Right atrium auricular region (tissue), 2 donors: ENCODE data around the gene PDE4D. TPM values are rescaled to one million over a fixed set of nuclear protein-coding genes. Genes with fewer than 3 reads are reported as not detected.

Experiments used
- DNase-seq: peaks from one replicate; pipeline ENCODE4 v3.0.0-alpha.2; 2019; ENCODE audit warnings: low spot score
- H3K27ac ChIP-seq, 2 donors: fragments of 200-600 bp; sonication (generic); 1 replicate in 1 of 2; 2 replicates in 1 of 2; pipeline ENCODE4 v1.5.1; 2016 to 2019
- H3K27me3 ChIP-seq, 2 donors: fragments of 200-600 bp; sonication (generic); one replicate each; pipeline versions ENCODE4 v1.5.1 to v1.6.0; 2017 to 2019
- H3K36me3 ChIP-seq: fragments of 200-600 bp; sonication (generic); one replicate; pipeline ENCODE4 v1.5.1; 2016
- H3K4me1 ChIP-seq, 2 donors: fragments of 200-600 bp; sonication (generic); one replicate each; pipeline versions ENCODE4 v1.5.1 to v1.6.0; 2017 to 2019
- H3K4me3 ChIP-seq, 2 donors: fragments of 200-600 bp; sonication (generic); 1 replicate in 1 of 2; 2 replicates in 1 of 2; pipeline ENCODE4 v1.5.1; 2017 to 2019; ENCODE audit warnings: mild to moderate bottlenecking in 1 of 2, moderate library complexity in 1 of 2
- H3K9me3 ChIP-seq, 2 donors: fragments of 200-600 bp; sonication (generic); one replicate each; pipeline ENCODE4 v1.5.1; 2019
- total RNA-seq, 2 donors: library from RNA; depleted of rRNA; stranded (reverse); fragments of >200 nt; gene quantifications; one replicate each; pipeline ENCODE4 v1.1.0, GENCODE V29; 2016
- TF ChIP-seq, protein P1 (sequence below), 2 donors: fragments of 200-600 bp; sonication (generic); IDR thresholded peaks; one replicate each; pipeline ENCODE4 v1.5.1; 2019; ENCODE audit warnings: antibody characterized with exemption in 2 of 2

PDE4D gene
- total RNA-seq, 2 donors from 2014 or later: 43.3 to 44.0 TPM

DNA sequence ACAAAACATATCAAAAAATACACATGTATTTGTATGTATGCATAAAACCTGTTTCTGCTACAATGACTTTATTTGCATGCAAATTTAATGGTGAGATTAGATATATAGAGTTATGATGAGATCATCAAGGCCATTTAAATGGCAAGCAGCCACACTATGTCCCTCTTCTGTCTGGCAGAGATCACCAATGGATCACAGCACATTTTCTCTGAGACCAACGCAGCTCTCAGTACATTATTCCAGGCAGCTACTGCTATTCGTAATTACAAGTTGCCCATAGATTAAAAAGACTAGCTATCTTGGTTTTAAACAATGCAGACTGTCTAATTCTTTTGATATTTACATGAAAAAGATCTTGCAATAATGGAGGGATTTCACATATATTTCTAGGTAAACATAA lies 629.5 kb downstream of the PDE4D start:
- H3K27ac ChIP-seq: peak overlapping the region in 1 of 2 donors; percentile 77

DNA sequence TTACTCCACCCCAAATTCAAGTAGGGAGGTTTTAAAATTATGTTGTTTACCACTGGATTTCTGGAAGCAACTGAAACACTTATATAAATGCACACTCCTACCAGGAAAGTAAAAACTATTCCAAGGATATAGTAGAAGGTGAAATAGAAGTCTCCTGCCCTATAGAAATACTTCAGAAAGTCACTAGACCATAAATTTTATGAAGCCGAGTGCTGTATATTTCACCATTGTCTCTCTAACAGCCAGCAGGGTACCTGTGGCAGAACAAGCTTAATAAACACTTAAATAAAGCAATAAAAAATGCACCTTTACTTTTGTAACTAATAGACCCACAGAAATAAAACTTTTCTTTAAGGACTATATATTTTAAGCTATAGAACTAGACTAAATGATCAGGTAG lies 631.6 kb downstream of the PDE4D start:
- Histone ChIP-seq H3K27me3 (no peaks in the 10 kb centered on the region), H3K4me1 (peaks cover 0 to 29% of the 10 kb centered on the region in 2 donors), H3K4me3 (no peak overlapping the region), H3K27ac (peak overlapping the region in 1 of 2 donors; percentile 77), H3K36me3 (no peaks in the 10 kb centered on the region), H3K9me3 (no peaks in the 10 kb centered on the region)
- TF ChIP-seq, protein P1, sequence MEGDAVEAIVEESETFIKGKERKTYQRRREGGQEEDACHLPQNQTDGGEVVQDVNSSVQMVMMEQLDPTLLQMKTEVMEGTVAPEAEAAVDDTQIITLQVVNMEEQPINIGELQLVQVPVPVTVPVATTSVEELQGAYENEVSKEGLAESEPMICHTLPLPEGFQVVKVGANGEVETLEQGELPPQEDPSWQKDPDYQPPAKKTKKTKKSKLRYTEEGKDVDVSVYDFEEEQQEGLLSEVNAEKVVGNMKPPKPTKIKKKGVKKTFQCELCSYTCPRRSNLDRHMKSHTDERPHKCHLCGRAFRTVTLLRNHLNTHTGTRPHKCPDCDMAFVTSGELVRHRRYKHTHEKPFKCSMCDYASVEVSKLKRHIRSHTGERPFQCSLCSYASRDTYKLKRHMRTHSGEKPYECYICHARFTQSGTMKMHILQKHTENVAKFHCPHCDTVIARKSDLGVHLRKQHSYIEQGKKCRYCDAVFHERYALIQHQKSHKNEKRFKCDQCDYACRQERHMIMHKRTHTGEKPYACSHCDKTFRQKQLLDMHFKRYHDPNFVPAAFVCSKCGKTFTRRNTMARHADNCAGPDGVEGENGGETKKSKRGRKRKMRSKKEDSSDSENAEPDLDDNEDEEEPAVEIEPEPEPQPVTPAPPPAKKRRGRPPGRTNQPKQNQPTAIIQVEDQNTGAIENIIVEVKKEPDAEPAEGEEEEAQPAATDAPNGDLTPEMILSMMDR (IDR thresholded peaks at IDR 0.05): no peak
- DNase-seq: no peak

More for the DNA sequence above, 629.5 kb downstream of the PDE4D start:
- Histone ChIP-seq H3K4me3 (peak overlapping the region in 1 of 2 donors; percentile 5), H3K4me1 (peaks cover 0 to 22% of the 10 kb centered on the region in 2 donors), H3K27me3 (no peaks in the 10 kb centered on the region), H3K36me3 (no peaks in the 10 kb centered on the region), H3K9me3 (no peaks in the 10 kb centered on the region)
- DNase-seq: no peak
- TF ChIP-seq, protein P1 (IDR thresholded peaks at IDR 0.05): no peak

DNA sequence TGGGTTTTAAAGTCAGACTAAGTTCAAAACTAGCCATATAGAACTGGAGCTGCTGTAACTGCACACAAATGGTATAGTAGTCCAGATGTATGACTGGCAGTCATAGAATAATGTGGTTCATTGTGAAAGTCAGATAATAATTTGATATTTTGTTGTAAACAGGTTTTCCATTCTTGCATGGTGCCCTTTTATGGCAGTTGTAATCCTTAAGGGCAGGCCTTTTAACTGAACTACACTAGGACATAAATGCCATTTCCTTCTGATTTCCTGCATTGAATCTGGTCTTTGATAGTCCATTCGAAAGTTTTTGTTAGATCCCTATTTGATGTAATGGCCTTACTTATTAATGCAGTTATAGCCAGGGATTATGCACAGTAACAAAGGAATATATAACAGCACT lies 632.6 kb downstream of the PDE4D start:
- TF ChIP-seq, protein P1 (IDR thresholded peaks at IDR 0.05): no peak
- Histone ChIP-seq H3K27me3 (no peaks in the 10 kb centered on the region), H3K9me3 (no peaks in the 10 kb centered on the region), H3K4me3 (no peak overlapping the region), H3K4me1 (peaks cover 0 to 35% of the 10 kb centered on the region in 2 donors), H3K27ac (peak overlapping the region in 1 of 2 donors; percentile 77), H3K36me3 (no peaks in the 10 kb centered on the region)
- no peak for DNase-seq

DNA sequence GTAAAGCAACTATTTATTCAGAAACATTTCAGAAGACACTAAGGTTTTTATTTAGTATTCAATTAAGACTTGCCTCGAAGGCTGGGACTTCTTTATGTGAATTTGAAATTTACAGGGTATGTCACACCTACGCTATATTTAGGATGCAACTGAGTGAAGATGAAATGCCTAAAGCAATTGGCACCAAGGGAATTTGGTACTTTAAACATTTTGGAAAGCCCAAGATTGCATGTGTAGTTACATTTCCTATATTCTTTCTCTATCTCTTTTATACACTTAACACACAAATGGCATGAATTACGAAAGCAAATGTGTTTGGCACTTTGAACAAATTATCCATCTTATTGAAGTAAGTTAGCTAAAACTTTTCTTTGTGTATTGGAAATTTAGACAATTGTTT lies 633.3 kb downstream of the PDE4D start:
- Histone ChIP-seq H3K4me1 (peaks cover 0 to 37% of the 10 kb centered on the region in 2 donors), H3K36me3 (no peaks in the 10 kb centered on the region), H3K9me3 (no peaks in the 10 kb centered on the region), H3K27me3 (no peaks in the 10 kb centered on the region), H3K27ac (no peak overlapping the region), H3K4me3 (no peak overlapping the region)
- DNase-seq: no peak
- TF ChIP-seq, protein P1 (IDR thresholded peaks at IDR 0.05): no peak

DNA sequence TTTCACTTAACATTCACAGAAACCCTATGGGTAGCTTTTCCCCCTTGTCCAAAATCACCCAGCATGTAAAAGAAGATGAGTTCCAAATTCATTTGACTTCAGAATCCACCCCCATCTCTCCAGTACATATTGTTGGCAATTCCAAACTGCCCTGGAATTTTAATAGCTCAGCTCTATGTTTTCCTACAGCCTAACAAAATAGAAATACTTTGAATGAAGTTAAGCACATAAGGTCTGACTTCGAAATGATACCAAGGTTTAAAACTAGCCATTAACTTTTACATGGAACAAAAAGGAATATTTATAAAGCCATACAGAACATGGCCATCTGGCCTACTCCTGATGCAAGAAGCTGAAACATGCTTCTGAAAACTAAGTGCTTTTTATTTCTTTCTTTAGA lies 634.3 kb downstream of the PDE4D start:
- no peak overlapping the region for H3K27ac ChIP-seq
- peaks cover 0 to 37% of the 10 kb centered on the region in 2 donors for H3K4me1 ChIP-seq
- TF ChIP-seq, protein P1 (IDR thresholded peaks at IDR 0.05): no peak

More for the DNA sequence above, 634.3 kb downstream of the PDE4D start:
- no peaks in the 10 kb centered on the region for H3K27me3 ChIP-seq
- DNase-seq: no peak
- H3K36me3 ChIP-seq: no peaks in the 10 kb centered on the region
- H3K4me3 ChIP-seq: no peak overlapping the region
- no peaks in the 10 kb centered on the region for H3K9me3 ChIP-seq
